Bronchial epithelial cell (primary cell): ENCODE measurements around the gene PARP3. TPM values are rescaled to one million over a fixed set of nuclear protein-coding genes. Genes with fewer than 3 reads are reported as not detected.
A peak's percentile ranks its signal among the peaks of the same experiment; 100 is the strongest.

ENCODE experiments used
- DNase-seq: peaks from one replicate; pipeline ENCODE4 v3.0.0-alpha.2; 2010; ENCODE audit warnings: low read depth
- FAIRE-seq: peaks from 2 replicates; lab custom pipeline; 2011; peaks lifted over from hg19 to GRCh38; lab: Jason Lieb, UNC
- H3K27me3 ChIP-seq: 2 replicates; pipeline ENCODE4 v1.5.1; 2011; ENCODE audit warnings: low read length; ENCODE audit not compliant: control insufficient read depth, insufficient read depth
- H3K36me3 ChIP-seq: 2 replicates; pipeline ENCODE4 v1.5.1; 2011; ENCODE audit warnings: low read length; ENCODE audit not compliant: control insufficient read depth, insufficient read depth
- H3K4me3 ChIP-seq: 2 replicates; pipeline ENCODE4 v1.5.1; 2011; ENCODE audit warnings: mild to moderate bottlenecking, low read depth, low read length, control low read depth
- total RNA-seq: library from RNA; depleted of rRNA; stranded (reverse); fragments of >200 nt; gene quantifications from 2 replicates; pipeline ENCODE4 v1.2.1, GENCODE V29; 2014
- TF ChIP-seq, protein P1 (sequence below): IDR thresholded peaks from 2 replicates; pipeline ENCODE4 v1.5.1; 2011; ENCODE audit warnings: mild to moderate bottlenecking, moderate library complexity, low read length, control low read depth, inconsistent platforms; ENCODE audit not compliant: insufficient read depth, severe bottlenecking

The PARP3 gene
- total RNA-seq, 1 donor from 2014 or later: 5.0 TPM

DNA sequence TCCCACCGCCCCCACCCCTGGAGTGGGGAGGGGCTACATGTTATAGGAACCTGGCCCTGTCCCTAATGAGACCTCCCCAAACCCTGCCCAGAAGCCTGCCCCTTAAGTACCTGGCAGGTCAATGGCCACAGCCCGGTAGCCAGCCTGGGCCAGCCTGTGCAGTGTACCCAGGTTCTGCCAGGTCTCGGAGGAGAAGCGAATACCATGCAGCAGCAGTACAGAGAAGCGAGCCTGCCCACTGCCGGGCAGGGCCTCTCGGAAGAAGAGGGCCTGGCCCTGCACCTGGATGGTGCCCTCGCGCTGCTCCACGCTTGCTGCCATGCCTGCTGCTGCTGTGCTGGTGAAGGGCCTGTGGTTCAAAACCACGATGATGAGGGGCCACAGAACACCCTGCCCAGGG, 29.2 kb downstream of the PARP3 start:
- Histone ChIP-seq H3K36me3 (peaks cover 2% of the 10 kb centered on the region), H3K27me3 (no peaks in the 10 kb centered on the region), H3K4me3 (no peak overlapping the region)
- no peak for DNase-seq
- FAIRE-seq: no peak
- TF ChIP-seq, protein P1, sequence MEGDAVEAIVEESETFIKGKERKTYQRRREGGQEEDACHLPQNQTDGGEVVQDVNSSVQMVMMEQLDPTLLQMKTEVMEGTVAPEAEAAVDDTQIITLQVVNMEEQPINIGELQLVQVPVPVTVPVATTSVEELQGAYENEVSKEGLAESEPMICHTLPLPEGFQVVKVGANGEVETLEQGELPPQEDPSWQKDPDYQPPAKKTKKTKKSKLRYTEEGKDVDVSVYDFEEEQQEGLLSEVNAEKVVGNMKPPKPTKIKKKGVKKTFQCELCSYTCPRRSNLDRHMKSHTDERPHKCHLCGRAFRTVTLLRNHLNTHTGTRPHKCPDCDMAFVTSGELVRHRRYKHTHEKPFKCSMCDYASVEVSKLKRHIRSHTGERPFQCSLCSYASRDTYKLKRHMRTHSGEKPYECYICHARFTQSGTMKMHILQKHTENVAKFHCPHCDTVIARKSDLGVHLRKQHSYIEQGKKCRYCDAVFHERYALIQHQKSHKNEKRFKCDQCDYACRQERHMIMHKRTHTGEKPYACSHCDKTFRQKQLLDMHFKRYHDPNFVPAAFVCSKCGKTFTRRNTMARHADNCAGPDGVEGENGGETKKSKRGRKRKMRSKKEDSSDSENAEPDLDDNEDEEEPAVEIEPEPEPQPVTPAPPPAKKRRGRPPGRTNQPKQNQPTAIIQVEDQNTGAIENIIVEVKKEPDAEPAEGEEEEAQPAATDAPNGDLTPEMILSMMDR: no peak

GRCh38 chr3:51974277-51974962, 32.3 kb downstream of the PARP3 start:
- DNase-seq (no peak), FAIRE-seq (no peak)
- H3K4me3 ChIP-seq: peak overlapping the region; percentile 38
- peaks cover 2% of the 10 kb centered on the region for H3K36me3 ChIP-seq
- TF ChIP-seq, protein P1: no peak
- no peaks in the 10 kb centered on the region for H3K27me3 ChIP-seq

DNA sequence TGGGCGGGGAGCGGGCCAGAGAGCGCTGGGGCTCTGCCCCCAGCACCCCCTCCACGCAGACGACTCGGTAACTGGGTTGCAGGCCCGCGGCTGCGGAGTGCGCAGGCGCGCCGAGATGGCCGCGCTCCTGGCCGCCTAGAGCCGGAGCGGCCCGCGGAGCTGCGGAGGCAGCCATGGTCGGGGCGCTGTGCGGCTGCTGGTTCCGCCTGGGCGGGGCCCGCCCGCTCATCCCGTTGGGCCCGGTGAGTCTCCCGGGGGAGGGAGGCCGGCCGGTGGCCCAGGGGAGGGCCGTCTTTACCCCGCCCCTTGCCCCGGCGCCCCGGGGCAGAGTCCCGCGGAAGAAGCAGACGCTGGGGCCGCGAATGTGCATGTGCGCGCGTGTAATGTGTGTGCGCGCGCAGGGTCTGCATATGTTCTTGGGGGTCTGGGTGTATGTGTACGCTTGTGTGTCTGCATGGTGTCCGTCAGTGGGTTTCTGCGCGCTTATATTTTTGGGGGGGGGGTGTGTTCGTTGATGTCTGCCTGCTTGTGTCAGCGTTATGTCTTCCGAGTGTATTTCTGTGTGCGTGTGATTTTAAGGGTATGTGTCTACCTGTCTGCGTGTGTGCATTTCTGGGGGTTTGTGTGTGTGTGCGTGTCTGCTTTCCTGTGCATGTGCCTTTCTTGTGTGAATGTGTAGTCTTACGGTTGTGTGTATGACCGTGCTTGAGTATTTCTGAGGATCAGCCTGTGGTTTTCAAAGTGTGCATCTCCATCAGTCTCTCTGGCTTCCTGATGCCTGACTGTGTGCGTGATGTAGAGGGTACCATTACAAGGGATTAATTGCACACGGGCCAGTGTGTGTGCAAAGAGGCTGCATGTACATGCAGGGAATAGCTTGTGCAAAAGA, 33.0 kb downstream of the PARP3 start, which contains the start of gene ABHD14A:
ABHD14A (plus strand) TSS at position 102 of the 889 bp plus-strand sequence; CDS start at position 174, 72 bp downstream.
- H3K36me3 ChIP-seq: peaks cover 2% of the 10 kb centered on the region
- TF ChIP-seq, protein P1: no peak
- no peaks in the 10 kb centered on the region for H3K27me3 ChIP-seq
- DNase-seq (peak; percentile 61), FAIRE-seq (no peak)
- H3K4me3 ChIP-seq: peak within 1 kb of the TSS; percentile 68

DNA sequence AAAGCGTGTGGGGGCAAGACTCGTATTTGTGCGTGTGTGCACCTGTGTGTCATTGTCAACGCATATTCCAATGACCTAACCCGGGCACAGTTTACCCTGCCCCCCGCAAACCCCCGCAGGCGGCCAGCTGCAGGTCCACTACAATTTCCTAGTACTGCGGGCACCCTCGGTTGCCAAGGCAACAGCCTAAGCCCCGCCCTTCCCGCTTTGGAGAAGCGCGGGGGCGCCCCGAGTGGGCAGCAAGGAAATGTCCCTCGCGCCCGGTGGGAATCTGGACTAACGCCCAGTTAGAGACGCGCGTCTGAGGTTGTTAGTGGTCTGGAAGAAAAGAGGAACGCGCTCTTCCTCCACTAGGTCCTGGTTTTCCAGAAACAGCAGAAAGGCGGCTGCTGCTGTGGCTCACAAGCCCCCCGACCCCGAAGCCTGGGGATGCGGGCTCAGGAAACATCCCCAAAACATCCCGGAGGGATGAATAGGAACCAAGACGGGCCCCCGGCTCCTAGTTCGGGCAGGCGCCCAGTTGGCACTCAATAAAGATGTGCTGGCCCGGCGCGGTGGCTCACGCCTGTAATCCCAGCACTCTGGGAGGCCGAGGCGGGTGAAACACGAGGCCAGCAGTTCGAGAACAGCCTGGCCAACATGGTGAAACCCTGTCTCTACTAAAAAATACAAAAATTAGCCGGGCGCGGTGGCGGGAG, 33.8 kb downstream of the PARP3 start:
- peaks cover 2% of the 10 kb centered on the region for H3K36me3 ChIP-seq
- TF ChIP-seq, protein P1: no peak
- H3K27me3 ChIP-seq: no peaks in the 10 kb centered on the region
- DNase-seq (no peak), FAIRE-seq (no peak)
- H3K4me3 ChIP-seq: no peak overlapping the region

GRCh38 chr3:51977446-51978142, 35.4 kb downstream of the PARP3 start:
- TF ChIP-seq, protein P1: no peak
- Histone ChIP-seq H3K27me3 (no peaks in the 10 kb centered on the region), H3K4me3 (no peak overlapping the region), H3K36me3 (no peaks in the 10 kb centered on the region)
- FAIRE-seq: no peak
- peak; percentile 57 for DNase-seq
